Measurements from ENCODE around the gene SLC48A1. TPM values are rescaled to one million over a fixed set of nuclear protein-coding genes. Genes with fewer than 3 reads are reported as not detected.

SLC48A1 gene
- total RNA-seq, 4 donors from 2014 or later = 18.9 to 35.4 (median 25.4) TPM

DNA sequence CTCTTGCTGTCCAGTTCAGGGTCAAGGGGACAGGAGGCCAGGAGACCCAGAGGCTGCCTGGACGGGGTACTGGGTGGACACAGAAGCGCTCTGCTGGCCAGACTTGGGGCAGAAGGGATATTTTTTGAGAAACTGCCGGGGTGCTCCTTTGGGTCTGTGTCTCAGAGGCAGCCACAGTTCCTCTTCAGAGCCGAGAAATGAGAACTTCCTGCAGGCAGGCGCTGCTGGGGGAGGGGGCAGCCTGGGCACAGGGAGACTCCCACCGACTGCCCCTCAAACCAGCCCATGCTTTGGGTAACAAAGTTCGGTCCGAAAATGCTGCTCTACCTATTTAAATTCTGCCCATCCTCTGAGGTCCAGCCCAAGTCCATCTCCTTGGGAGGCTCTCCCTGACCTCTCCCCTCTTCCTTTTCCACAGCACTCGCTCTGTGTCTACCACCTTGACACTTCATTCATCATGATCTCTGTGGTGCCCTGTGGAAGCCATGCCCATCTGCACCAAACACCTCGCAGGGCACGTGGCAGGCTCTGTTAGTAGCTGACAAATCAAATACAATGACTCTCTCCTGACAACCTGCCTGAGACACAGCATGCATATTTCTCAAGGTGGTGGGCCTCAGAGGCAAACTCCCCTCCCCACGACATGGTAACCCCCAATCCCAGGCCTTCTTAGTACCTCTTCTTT is 30.3 kb downstream of the SLC48A1 start:
- H3K4me1 ChIP-seq = peaks cover 74 to 99% (median 93%) of the 10 kb centered on the region in 3 donors
- DNase-seq = no peak
- TF ChIP-seq POLR2A (IDR thresholded peaks at IDR 0.05) = no peak
- no peak for TF ChIP-seq CTCF (IDR thresholded peaks at IDR 0.05)
- intact Hi-C loops (cut with DNase I) = no loop called here
- no peak overlapping the region for H3K4me3 ChIP-seq
- WGBS, 2 donors = 71 to 77% methylated on average over 8 to 10 of the region's 12 CpGs
- no peaks in the 10 kb centered on the region for H3K9me3 ChIP-seq
- no peaks in the 10 kb centered on the region for H3K27me3 ChIP-seq
- H3K36me3 ChIP-seq = peaks cover 0 to 34% (median 3%) of the 10 kb centered on the region in 3 donors
- H3K27ac ChIP-seq = peak overlapping the region; percentile 39 to 99 (median 89)

DNA sequence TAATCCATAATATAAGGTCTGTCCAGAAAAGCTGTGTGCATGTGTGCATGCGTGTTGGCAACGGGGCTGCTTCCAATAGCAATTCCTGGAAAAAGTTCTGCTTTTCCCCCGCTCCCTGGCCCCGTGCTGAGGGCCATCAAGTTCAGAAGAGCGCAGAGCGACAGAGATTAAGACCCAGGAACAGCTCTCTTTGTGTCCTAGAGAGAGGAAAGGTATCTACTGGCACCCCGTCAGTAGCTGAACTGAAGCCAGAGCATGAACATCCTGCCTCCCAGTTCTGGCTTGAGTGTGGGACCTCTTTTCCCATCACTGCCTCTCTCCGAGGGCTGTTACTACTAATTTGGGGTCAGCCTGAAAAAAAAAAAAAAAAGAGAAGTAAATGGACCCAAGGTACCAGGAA is 31.1 kb downstream of the SLC48A1 start:
- WGBS, 2 donors = 57 to 73% methylated on average over 4 to 8 of the region's 8 CpGs
- H3K27me3 ChIP-seq = no peaks in the 10 kb centered on the region
- no peaks in the 10 kb centered on the region for H3K9me3 ChIP-seq
- intact Hi-C loops (cut with DNase I) = no loop called here
- TF ChIP-seq POLR2A (IDR thresholded peaks at IDR 0.05) (no peak), CTCF (IDR thresholded peaks at IDR 0.05) (no peak)
- no peak for DNase-seq
- H3K27ac ChIP-seq = peak overlapping the region in 3 of 4 donors; percentile 82 to 99 (median 96)
- H3K36me3 ChIP-seq = peaks cover 0 to 26% (median 0%) of the 10 kb centered on the region in 3 donors
- no peak overlapping the region for H3K4me3 ChIP-seq
- peaks cover 82 to 100% (median 99%) of the 10 kb centered on the region in 3 donors for H3K4me1 ChIP-seq

DNA sequence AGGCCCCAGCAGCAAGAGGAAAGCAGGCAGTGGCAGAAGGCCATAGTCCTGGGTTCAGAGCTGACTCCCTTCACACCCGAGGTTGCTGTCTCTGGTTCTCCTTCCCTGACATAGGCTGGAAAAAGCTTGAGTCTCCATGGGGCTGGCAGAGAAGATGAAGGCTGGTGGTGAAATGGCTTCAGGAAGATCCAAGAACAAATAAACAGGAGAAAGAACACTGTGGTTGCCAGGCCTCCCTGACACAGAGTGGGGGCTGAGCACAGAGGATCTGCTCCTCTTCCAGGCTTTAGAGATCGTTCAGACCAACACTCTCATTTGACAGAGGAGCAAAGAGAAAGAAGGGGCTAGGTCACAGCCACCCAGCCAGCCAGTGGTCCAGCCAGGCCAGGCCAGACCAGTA is 32.4 kb downstream of the SLC48A1 start:
- peak overlapping the region in 1 of 4 donors; percentile 4 for H3K4me3 ChIP-seq
- peaks cover 0 to 16% (median 0%) of the 10 kb centered on the region in 3 donors for H3K36me3 ChIP-seq
- DNase-seq = no peak
- peak overlapping the region; percentile 51 to 99 (median 86) for H3K27ac ChIP-seq
- H3K27me3 ChIP-seq = no peaks in the 10 kb centered on the region
- intact Hi-C loops (cut with DNase I) = no loop called here
- 13 to 73% methylated on average over 1 to 2 of the region's 2 CpGs for WGBS, 2 donors
- no peak for TF ChIP-seq POLR2A (IDR thresholded peaks at IDR 0.05)
- TF ChIP-seq CTCF (IDR thresholded peaks at IDR 0.05) = no peak
- H3K9me3 ChIP-seq = no peaks in the 10 kb centered on the region
- H3K4me1 ChIP-seq = peaks cover 83 to 100% (median 99%) of the 10 kb centered on the region in 3 donors

GRCh38 chr12:47807338-47807737 is 34.3 kb downstream of the SLC48A1 start:
- intact Hi-C loops (cut with DNase I) = no loop called here
- Histone ChIP-seq H3K4me3 (no peak overlapping the region), H3K4me1 (peaks cover 85 to 100% (median 99%) of the 10 kb centered on the region in 3 donors), H3K9me3 (no peaks in the 10 kb centered on the region), H3K27me3 (no peaks in the 10 kb centered on the region), H3K36me3 (peaks cover 0 to 16% (median 0%) of the 10 kb centered on the region in 3 donors), H3K27ac (peak overlapping the region; percentile 57 to 99 (median 98))
- no peak for DNase-seq
- TF ChIP-seq CTCF (IDR thresholded peaks at IDR 0.05) (no peak), POLR2A (IDR thresholded peaks at IDR 0.05) (no peak)
- 40 to 57% methylated on average over 3 to 5 of the region's 5 CpGs for WGBS, 2 donors

- WGBS, 2 donors = 61% methylated on average over 3 of the region's 9 CpGs; no CpG with 5 or more reads in 1 of the 2 donors
- TF ChIP-seq POLR2A (IDR thresholded peaks at IDR 0.05) (no peak), CTCF (IDR thresholded peaks at IDR 0.05) (no peak)
- peaks cover 0 to 16% (median 0%) of the 10 kb centered on the region in 3 donors for H3K36me3 ChIP-seq
- H3K27ac ChIP-seq = peak overlapping the region; percentile 57 to 99 (median 98)
- peak overlapping the region in 1 of 4 donors; percentile 40 for H3K4me3 ChIP-seq
- DNase-seq = no peak
- H3K4me1 ChIP-seq = peaks cover 85 to 100% (median 95%) of the 10 kb centered on the region in 3 donors
- H3K9me3 ChIP-seq = no peaks in the 10 kb centered on the region
- H3K27me3 ChIP-seq = no peaks in the 10 kb centered on the region
- intact Hi-C loops (cut with DNase I) = no loop called here
Measured at GRCh38 chr12:47808050-47808449, 35.0 kb downstream of the SLC48A1 start.
